ENCODE measurements around the gene DOCK8.

Gene DOCK8

DNA sequence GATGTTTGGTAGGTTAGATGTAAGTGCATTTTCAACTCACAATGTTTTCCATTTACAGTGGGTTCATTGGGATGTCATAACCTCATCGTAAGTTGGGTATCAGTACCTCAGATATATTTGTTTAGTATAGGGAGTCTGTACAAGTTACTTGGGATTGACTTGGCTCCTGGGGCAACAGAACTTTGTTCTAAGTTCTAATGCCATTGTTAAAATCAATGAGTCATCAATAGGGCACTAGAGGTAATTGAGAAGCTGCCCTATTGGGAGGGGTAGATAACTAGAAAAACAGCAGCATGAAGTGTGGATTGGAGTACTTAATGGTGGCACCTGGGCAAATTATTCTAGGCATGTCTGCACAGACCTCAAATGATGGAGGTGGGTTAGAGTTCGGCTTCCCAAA lies 272.8 kb downstream of the DOCK8 start:
- FAIRE-seq (no peak), DNase-seq (ENCODE audit: insufficient read length, low spot score) (no peak)

DNA sequence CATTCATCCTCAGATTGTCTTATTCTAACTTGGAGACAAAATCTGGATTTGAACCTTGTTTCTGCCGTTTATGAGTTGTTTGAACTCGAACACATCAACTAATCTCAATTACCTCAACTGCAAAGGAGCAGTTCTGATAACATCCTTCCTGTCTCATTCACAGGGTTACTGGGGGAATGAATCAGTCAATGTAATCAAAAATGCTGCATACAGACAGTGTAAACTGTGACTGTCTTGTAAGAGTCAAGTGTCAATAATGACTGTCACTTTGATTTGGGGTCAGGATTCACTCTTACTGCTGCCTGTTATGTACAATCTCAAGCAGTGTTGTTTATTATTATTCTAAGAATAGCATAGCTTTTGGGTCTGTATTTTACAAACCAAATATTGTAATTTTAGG lies 273.8 kb downstream of the DOCK8 start:
- DNase-seq (ENCODE audit: insufficient read length, low spot score) (no peak), FAIRE-seq (no peak)

DNA sequence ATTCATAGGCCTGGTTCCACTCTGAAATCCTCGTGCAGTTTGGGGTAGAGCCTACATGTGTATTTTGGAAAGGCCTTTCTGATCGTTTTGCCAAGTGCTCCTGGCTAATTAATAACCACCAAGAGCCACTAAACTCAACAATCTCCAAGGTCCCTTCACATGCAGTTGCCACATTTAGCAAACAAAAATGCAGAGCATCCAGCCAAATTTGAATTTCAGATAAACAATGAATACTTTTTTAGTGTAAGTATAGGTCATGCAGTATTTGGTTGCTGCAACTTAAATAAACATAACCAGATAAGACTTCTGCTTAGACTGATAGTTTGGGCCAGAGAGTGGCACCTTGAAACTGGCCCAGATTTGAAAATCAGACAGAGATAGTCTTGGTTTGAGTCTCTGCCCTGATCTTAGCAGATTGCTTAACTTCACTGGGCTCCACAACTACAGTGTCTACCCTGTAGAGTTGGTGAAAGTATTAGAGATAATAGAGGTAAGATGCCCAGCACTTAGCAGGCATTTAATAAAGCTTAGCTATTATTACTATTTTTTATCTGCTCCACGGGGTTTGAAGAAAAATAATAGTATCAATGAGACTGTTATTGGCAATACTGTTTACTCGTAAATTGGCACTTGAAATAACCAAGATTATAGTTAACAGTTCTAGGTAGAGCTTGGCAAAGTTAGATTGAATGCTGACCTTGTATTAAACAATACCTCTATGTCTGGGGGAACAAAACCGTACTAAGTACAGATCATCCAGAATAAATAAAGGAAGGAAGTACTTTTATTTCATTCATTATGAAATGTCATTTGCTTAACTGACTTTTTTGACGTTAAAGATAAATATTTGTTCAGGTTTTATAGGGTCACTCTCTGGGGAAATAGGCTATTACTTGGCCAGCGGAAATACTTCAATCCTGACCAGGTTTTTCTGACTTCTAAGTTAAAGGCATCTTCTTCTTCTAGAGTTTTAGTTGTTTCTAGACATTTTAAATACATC lies 274.8 kb downstream of the DOCK8 start:
- DNase-seq (ENCODE audit: insufficient read length, low spot score), result no peak
- no peak for FAIRE-seq

DNA sequence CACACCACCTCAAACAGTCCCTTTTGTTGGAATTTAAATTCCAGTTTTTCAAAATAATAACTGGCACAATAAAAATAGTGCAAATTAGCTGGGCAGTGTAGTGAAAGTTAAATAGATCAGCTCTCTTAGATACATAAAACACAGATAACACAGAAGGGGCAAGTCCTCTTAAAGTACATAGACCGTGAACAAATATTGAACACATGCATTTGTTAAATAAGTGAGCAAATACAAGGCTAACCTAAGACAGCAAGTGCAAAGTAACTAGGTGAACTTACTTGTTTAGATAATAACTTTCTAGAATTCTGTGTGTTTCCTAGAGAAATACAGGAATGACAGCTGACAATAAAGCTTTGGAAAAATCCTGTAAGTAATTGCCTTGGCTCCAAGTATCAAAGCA lies 280.1 kb downstream of the DOCK8 start:
- FAIRE-seq (no peak), DNase-seq (ENCODE audit: insufficient read length, low spot score) (no peak)

DNA sequence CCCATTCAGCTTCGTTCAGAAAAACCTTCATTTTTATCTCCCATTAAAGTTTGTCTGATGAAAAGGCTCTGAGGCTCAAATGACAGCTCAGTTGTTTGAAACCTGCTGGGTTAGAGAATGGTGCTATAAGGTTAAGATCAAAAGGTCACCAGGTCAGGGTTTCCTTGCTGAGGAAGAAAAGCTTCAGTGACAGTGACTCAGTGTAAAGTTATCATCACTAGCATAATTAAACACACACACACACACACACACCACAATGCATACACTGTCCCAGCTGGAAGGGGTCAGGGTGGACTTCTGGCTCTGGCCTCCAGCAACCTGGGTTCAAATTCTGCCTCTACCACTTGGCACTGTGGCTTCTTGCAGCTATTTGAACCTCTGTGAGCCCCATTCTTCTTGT lies 281.1 kb downstream of the DOCK8 start:
- DNase-seq (ENCODE audit: insufficient read length, low spot score), result no peak
- no peak for FAIRE-seq

DNA sequence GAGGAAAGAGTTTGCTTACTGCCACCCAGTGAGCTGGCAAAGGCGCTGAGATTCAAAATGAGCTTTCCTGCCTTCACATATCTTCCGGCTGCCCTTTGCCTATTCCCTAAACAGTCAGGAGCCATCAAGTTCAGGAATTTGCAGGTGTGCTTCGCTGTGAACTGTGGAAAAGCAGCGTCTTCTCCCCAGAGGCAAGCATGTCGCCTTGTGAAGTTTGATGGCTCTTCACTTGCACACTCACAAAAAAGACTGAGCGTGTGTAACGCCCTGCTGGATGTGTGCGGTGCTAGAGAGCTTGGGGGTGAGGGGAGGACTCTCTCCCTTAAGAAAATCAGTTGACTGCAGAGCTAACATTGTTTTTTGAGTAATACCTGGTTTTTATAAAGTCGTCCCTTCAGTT lies 288.7 kb downstream of the DOCK8 start:
- no peak for DNase-seq (ENCODE audit: insufficient read length, low spot score)
- peak; percentile 21 for FAIRE-seq

DNA sequence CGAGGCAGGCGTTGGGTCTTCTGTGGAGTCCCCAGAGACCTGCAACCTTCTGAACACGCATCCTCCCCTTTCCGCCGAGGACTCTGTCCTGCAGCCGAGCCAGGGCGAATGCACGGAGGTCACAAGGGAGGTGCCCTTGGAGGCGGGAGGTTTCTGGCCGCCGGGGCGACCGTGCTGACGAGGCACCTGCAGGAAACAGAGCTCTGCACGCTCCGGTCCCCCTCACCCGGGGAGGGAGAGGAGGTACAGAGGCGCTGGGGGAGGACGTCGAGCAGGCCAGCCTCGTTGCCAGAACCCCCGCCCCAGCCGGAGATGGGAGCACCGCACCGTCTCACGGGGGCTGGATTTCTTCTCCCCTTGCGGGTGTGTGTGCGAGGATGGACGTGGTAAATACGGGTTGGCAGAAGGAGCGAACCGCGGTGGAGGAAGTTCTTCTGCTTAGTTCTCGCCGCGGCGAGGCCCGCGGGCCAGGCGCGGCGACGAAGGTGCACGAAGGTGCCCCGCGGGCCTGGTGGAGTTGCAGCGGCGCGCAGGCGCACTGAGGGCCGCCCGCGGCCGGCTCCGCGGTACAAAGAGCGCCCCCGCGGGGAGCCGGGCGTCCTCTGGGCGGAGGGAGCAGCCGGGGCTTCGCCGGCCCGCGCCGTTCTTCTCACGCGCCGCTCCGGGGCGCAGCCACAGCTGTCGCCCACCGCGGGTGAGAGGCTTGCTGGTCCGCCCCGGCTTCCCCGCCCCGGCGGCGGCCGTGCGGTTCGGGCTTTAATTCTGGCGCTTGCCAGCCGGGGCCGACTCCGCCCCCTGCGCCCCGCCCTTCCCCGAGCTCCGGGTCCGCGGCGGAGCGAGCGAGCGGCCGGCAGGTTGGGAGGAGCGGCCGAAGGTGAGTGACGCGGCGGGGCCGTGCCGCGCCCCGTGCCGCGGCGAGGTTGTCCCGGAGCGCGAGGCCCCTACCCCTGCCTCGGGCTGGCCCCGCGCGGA lies 289.5 kb downstream of the DOCK8 start, which contains the start of gene KANK1:
TSS of gene KANK1 (plus strand) at position 815 of the 972 bp plus-strand sequence.
- FAIRE-seq (peak; percentile 44), DNase-seq (ENCODE audit: insufficient read length, low spot score) (peak; percentile 86)

DNA sequence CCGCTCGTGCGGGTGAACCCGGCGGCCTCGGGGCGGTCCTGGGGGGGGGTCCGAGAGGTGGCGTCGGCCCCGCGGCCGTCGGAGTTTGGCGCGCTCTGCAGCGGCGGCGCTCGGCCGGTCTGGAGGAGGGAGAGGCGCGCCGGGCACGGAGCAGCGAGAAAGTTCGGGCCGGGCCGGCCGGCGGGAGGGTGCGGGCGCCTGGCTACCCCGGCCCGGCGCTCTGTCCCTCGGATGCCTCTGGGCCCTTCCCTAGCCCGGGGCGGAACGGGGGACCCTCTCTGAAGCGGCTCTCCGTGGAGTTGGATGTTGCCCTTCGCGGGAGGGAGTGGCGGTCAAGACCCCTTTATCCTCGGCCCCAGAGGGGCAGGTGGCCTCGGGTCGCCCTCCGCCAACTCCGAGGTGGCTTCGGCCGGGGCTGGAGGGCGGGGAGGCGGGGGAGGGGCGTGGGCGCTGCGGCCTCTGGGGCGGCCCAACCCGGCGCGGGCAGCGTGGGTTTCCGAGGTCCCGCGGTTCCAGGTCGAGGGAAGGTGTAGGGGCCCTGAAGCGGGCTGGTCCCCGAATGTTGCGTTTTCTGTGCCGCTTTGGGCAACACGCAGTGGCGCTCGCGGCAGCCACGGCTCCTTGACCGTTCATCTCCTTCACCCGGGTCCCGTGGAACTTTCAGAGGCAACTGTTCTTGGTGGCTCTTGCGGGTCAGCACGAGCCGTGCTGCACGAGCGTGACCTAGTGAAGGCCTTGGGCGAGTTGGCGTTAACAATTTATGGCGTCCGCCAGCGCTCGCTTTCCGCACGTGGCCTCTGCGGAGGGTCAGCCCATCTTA lies 290.5 kb downstream of the DOCK8 start:
- DNase-seq (ENCODE audit: insufficient read length, low spot score), result no peak
- no peak for FAIRE-seq

DNA sequence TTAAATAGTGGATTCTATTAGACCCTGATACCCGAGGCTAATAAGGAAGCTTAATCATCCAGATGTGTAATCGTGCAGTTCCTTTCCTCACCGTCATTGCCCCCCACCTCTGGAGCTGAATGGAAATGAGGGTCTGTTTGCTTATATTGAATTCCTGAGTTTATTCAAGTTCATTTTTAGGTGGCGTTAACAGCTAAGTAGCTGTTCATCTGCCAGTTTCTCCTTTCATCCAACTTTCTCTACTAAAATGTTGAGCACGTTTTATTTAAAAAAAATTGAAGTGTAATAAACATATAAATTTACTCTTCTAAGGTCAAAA lies 291.0 kb downstream of the DOCK8 start:
- DNase-seq (ENCODE audit: insufficient read length, low spot score) (no peak), FAIRE-seq (no peak)

DNA sequence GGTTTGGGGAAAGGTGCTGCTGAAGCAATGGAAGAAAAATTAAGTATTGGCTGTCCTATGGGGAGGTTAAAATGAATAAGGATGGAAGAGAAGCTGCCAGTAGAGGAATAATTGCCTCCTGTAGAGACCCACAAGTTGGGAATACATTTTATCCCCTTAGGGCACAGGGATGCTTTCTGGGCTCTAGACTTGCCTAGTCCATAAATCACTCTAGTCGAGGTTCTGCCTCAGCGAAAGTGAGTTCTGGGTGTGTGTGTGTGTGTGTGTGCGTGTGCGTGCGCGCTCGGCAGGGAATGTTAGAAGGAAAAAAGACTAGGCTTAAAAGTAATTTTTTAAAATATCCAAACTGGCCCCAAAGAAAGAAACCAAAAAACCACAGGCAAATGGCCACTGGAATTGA lies 291.6 kb downstream of the DOCK8 start:
- DNase-seq (ENCODE audit: insufficient read length, low spot score) (no peak), FAIRE-seq (no peak)

DNA sequence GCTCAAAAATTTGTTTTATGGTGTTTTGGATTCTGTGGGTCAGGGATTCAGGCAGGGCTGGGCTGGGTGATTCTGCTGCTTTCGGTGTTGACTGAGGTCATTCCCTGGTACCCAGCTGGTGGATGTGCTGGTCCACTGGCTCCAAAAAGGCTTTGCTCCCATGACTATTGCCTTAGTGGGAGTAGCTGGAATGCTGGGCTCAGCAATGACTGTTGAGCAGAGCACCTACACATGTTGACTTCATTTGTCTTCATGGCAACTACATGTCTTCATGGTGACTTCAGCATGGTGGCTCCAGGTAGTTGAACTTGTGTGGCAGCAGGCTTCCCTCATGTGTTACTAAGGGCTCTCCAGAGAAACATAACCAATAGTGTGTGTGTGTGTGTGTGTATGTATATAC lies 297.2 kb downstream of the DOCK8 start:
- DNase-seq (ENCODE audit: insufficient read length, low spot score) (no peak), FAIRE-seq (no peak)

DNA sequence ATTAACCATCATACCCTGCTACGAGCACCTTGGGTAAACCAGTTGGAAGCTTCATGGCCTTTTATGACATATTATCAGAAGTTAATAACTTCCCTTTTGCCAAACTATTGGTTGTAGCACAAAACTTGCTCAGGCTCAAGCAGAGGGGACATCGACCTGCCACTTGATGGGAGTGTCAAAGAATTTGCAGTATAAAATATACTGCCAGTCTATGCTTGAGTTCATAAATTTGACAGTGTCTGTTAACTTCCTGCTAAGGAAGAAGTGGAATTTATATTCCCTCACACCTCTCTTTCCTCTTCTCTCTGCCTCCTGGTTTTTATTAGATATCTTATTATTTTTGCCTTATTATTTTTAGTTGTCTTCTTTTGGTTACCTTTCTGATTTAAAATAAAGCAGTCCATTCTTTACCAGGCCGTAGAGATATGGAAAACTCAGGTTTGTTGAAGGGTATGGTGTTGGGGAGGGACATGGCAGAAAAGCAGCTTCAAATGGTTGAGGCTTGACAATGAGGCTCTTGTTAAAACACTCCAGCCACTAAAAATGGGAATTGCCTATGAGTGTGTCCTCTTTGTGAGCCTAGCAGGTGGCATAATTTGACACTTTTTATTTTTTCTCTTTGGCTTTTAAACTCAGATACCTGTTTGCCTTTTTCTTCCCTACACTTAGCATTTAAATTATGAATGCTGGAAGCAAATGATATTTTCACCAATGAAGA lies 298.0 kb downstream of the DOCK8 start:
- DNase-seq (ENCODE audit: insufficient read length, low spot score), result no peak

More for the DNA sequence above, 298.0 kb downstream of the DOCK8 start:
- FAIRE-seq, result no peak

Data from GM19239 (cell line).